Measurements from ENCODE around the gene MYPN. TPM values are rescaled to one million over a fixed set of nuclear protein-coding genes. Genes with fewer than 3 reads are reported as not detected.

MYPN gene
- total and polyA plus RNA-seq, 11 donors, result 33.4 to 240 (median 152) TPM

GRCh38 chr10:68222391-68222790, 113.1 kb downstream of the MYPN start:
- ATAC-seq (no peak), DNase-seq (no peak)
- WGBS, 4 donors, result 73 to 81% (median 79%) methylated on average over 2 of the region's 2 CpGs
- TF ChIP-seq POLR2A (IDR thresholded peaks at IDR 0.05), result no peak
- TF ChIP-seq CTCF (IDR thresholded peaks at IDR 0.05), result no peak
- intact Hi-C loops (cut with DNase I), result no loop called here
- H3K4me1 ChIP-seq, result no peaks in the 10 kb centered on the region
- H3K4me3 ChIP-seq, result no peak overlapping the region
- no peaks in the 10 kb centered on the region for H3K9me3 ChIP-seq
- H3K27me3 ChIP-seq, result no peaks in the 10 kb centered on the region
- peaks cover 0 to 7% (median 0%) of the 10 kb centered on the region in 9 donors for H3K36me3 ChIP-seq
- no peak overlapping the region for H3K27ac ChIP-seq

- Histone ChIP-seq H3K36me3 (peaks cover 0 to 7% (median 0%) of the 10 kb centered on the region in 9 donors), H3K9me3 (no peaks in the 10 kb centered on the region), H3K4me1 (no peaks in the 10 kb centered on the region), H3K27ac (no peak overlapping the region), H3K4me3 (no peak overlapping the region), H3K27me3 (peaks cover 0 to 1% (median 0%) of the 10 kb centered on the region in 9 donors)
- TF ChIP-seq POLR2A (IDR thresholded peaks at IDR 0.05) (no peak), CTCF (IDR thresholded peaks at IDR 0.05) (no peak)
- ATAC-seq (peak in 1 of 4 donors; percentile 42), DNase-seq (no peak)
- WGBS, 4 donors, result 79 to 86% (median 80%) methylated on average over 3 of the region's 3 CpGs
- intact Hi-C loops (cut with DNase I), result no loop called here
Measured at GRCh38 chr10:68223535-68224165, 114.4 kb downstream of the MYPN start.

- intact Hi-C loops (cut with DNase I), result no loop called here
- no peak for TF ChIP-seq POLR2A (IDR thresholded peaks at IDR 0.05)
- no peak for TF ChIP-seq CTCF (IDR thresholded peaks at IDR 0.05)
- Histone ChIP-seq H3K4me3 (no peak overlapping the region), H3K27me3 (peaks cover 0 to 11% (median 0%) of the 10 kb centered on the region in 9 donors), H3K27ac (no peak overlapping the region), H3K9me3 (no peaks in the 10 kb centered on the region), H3K4me1 (no peaks in the 10 kb centered on the region), H3K36me3 (peaks cover 0 to 7% (median 0%) of the 10 kb centered on the region in 9 donors)
- DNase-seq, result no peak
- ATAC-seq, result no peak
Measured at GRCh38 chr10:68224810-68225209, 115.5 kb downstream of the MYPN start.

- WGBS, 4 donors, result 82 to 87% (median 84%) methylated on average over 5 of the region's 5 CpGs
- intact Hi-C loops (cut with DNase I), result loop anchor here in 2 of 10 donors (5.0 kb wide), 2 partner anchors 67 to 72 kb away; no protein-coding TSS in a partner anchor
- Histone ChIP-seq H3K27me3 (peaks cover 0 to 27% (median 0%) of the 10 kb centered on the region in 9 donors), H3K9me3 (no peaks in the 10 kb centered on the region), H3K4me1 (peaks cover 0 to 13% (median 7%) of the 10 kb centered on the region in 12 donors), H3K4me3 (no peak overlapping the region), H3K27ac (peak overlapping the region in 1 of 12 donors; percentile 81), H3K36me3 (no peaks in the 10 kb centered on the region)
- DNase-seq (no peak), ATAC-seq (no peak)
- no peak for TF ChIP-seq POLR2A (IDR thresholded peaks at IDR 0.05)
- TF ChIP-seq CTCF (IDR thresholded peaks at IDR 0.05), result no peak
Measured at GRCh38 chr10:68230268-68230667, 121.0 kb downstream of the MYPN start.
